ENCODE measurements around the gene SPEN. TPM values are rescaled to one million over a fixed set of nuclear protein-coding genes. Genes with fewer than 3 reads are reported as not detected.

The SPEN gene
- total RNA-seq, 1 donor from 2014 or later = 21.4 TPM

DNA sequence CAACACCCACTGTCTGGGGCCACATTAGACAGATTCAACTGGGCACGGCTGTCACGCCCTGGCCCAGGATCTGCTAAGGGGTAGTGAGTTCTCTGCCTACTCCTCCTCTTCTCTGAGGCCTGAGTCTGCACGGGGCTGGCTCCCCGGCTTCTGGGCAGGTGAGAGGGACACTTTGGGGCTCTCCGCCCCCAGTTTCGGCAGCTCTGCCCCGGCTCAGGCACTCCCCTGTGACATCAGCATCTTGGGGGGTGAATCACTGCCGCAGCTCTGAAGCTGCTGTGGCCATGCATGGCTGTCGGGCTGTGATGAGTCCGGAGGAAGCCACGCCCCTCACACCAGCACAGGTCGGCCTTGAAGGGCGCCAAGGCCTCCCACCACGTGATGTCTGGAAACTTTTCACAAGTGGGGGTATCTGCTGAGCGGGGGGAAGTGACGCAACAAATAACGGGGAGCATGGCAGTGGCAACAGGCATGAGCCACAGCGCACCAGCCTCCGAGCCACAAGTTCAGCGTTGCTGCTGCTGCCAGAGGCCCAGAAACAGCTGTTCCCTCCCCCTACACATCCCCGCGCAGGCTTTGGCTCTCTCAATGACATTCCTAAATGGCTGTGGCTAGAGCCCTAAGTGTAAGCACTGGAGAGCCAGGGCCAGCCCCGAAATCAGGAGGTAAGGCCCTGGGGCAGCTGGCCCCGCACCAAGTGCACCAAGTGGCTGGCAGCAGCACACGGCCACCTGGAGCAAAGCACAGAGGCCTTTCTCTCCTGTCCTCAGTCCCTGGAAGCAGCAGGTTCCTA lies 102.1 kb downstream of the SPEN start:
- intact Hi-C loops (cut with DNase I) = loop anchor here (5.0 kb wide), 1 partner anchor 47 kb away; no protein-coding TSS in a partner anchor
- DNase-seq (ENCODE audit: missing footprints) (peak; percentile 90), ATAC-seq (peak; percentile 82)

DNA sequence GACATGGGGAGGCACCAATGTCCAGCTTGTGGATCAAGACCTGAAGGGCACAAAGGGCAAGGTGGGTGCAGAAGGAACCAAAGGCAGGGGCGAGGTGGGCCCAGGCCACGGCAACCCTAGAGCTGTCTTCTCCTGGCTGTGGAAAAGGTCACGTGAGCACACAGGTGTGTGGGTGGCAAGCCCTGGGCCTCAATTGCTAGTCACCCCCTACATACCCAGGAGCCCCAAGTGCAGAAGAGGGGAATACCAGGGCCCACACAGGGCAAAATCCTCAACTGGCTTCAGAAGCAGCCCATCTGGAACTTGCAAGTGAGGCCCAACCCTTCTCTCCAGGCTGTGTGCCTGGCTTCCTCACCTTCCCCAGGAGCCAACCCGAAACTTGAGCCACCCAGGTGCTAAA lies 102.8 kb downstream of the SPEN start:
- DNase-seq (ENCODE audit: missing footprints) (no peak), ATAC-seq (no peak)
- intact Hi-C loops (cut with DNase I) = no loop called here

DNA sequence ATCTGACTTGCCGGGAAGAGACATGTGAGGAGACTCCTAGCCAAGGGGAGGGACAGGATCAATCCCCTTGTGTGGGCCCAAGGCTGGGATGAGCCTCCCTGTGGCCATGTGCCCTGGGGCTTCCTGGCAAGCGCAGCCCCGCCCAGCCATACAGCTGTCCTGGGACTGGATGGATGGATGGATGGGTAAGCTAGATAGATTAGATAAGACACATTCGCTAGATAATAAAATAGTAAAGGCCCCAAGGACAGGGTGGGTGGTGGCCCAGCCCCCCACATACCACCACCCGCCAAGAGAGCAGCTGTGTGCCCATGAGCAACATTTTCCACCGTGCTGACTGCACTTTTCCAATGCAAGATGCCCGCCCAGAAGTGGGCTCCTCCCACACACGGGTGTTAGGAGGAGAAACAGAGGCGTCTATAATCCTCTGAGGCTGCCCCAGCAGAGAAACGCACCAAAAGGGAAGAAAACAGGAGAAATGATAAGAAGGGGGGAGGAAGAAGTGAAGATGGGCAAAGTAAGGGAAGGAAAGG lies 103.3 kb downstream of the SPEN start:
- DNase-seq (ENCODE audit: missing footprints) = no peak
- intact Hi-C loops (cut with DNase I) = no loop called here
- ATAC-seq = no peak

DNA sequence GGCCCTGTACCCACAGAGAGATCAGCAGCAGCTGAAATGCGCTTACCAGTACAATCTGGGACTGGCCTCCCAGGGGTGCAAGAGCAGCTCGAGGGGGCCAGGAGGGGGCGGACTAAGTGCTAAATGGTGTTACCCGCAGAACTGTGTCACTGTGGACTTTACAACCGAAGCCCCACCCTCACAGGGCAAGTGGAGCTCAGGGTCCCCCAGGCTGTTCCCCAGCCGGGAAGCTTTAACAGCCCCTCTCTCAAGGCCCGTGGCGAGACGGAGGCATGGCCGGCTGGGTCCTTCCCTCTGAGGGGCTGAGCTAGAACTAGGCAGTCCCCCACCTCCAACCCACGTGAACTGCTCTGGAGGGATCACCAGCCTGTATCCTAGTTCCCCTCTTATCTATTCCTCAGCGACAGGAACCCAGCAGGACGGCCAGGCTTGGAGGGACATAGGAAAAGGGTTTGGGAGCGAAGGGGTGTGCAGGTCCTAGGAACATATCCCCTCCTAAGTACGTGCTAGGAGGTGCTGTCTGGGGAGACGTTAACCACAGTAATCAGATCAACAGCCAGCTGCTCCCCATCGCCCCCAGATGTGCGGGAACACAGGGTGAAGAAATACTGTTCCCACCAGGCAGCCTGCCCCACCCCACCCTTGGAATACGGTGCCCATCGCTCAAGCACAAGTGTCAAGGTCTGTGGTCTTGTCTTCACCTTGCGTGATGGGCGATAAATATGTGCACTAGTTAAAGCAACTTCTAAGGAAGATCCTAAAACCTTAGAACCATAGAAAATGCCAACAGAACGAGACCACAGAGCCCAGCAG lies 104.0 kb downstream of the SPEN start:
- ATAC-seq = no peak
- DNase-seq (ENCODE audit: missing footprints) = no peak
- intact Hi-C loops (cut with DNase I) = no loop called here

DNA sequence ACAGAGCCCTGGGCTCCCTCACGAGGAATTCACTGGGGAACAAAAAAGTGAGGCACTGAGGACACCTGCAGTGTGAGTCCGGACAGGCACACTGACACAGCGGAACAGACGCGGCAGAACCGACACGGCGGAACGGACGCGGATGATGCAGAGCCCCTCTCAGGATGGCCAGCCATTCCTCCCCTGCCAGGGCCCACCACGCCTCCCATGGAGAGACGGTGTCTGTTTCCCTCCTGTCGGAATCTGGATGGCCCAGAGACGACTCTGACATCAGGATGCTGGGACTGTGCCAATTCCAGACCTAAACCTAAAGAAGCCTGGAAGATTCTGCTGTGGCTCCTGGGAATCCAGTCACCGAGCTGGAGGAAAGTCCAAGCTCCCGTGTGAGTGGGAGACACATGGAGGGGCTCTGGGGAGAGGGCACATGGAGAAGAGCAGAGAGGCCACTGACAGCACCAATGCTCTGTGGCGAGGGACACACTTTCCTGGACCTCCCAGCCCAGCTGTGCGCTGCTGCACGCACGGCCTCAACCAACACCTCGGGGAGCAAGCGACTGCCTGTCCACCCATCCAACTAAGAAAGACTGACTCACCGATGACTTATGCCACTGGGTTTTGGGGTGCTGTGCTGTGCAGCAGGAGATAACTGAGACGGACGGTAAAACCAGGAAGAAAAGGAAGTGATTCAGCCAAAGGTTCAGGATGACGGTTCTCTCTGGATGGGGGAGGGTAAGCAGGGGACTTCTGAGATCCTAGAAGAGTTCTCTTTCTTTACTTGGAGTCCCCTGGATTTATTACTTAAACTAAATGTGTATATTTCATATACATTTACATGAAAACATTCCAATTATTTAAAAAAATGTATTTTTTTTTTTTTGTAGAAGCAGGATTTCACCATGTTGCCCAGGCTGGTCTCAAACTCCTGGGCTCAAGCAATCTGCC lies 105.1 kb downstream of the SPEN start:
- no peak for ATAC-seq
- DNase-seq (ENCODE audit: missing footprints) = no peak
- intact Hi-C loops (cut with DNase I) = no loop called here

DNA sequence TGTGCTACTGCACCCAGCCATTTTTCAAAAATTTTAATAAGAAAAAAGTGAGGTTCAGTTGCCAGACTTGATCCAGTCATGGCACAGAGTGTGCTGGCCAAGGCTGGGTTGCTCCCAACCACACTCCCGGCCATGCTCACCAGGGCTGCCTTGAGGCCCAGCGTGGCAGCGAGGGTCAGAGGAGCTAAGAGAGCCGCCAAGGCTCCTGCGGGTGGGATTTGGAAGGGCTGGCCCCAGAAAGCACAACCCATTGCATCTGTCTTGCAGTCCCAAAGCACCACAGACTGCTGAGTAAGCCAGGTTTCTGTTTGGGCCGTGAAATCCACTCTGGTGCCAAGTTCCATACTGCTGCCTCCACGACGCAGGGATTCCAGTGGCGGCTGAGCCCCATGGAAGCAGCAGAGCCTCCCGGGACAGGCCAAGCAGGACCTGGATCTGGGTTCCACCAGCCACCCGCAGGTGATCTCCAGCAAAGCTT lies 105.8 kb downstream of the SPEN start:
- DNase-seq (ENCODE audit: missing footprints) (no peak), ATAC-seq (no peak)
- intact Hi-C loops (cut with DNase I) = no loop called here

DNA sequence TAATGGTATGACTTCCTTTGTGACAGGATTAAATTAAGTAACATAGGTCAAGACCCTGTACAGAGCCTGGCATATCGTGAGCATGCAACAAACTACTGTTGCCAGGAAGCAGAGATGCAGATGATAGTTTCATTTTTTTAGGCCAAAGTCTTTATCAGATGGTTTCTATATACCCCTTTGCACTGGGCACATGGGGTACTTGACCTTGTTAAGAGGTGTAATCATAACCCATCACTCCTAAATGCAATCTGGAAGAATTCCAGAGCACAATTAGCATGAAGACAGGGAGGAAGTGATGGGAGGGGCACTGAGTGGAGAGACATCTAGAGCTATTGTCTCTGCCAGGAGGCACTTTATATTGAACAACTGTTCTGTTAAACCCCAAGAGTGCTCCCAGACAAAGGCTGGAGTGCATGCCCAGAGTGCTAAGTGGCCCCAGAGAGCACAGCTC lies 106.3 kb downstream of the SPEN start:
- ATAC-seq = no peak
- intact Hi-C loops (cut with DNase I) = no loop called here
- DNase-seq (ENCODE audit: missing footprints) = no peak

DNA sequence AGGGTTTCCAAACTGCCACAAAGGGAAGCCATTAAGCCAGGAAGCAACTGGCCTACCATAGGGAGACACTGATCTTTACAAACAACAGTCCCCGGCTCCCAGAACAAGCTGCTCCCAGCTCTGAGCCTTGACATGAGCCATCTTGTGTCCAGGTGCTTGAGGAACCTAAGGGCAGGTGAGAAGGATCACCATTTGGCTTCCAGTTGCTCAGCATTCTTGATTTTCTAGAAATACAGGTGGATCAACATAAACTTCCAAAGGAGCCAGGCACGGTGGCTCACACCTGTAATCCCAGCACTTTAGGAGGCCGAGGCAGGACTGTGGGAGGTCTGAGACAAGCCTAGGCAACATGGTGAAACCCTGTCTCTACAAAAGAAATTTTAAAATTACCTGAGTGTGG lies 106.8 kb downstream of the SPEN start:
- intact Hi-C loops (cut with DNase I) = no loop called here
- DNase-seq (ENCODE audit: missing footprints) (no peak), ATAC-seq (no peak)

DNA sequence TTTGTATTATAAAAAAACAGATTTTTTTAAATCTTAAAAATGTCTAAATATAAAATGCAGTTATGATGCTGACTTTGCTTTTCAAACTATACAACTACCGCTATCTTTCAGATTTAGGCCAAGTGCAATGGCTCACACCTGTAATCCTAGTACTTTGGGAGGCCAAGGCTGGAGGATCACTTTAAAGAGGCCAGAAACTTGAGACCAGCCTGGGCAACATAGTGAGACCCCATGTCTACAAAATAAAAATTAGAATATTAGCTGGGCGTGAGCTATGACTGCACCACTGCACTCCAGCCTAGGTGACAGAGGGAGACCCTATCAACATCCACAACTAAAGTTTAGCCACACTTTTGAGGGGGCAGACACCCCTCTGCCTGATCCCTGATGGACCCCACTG lies 108.0 kb downstream of the SPEN start:
- DNase-seq (ENCODE audit: missing footprints) = no peak
- ATAC-seq = no peak
- intact Hi-C loops (cut with DNase I) = no loop called here

DNA sequence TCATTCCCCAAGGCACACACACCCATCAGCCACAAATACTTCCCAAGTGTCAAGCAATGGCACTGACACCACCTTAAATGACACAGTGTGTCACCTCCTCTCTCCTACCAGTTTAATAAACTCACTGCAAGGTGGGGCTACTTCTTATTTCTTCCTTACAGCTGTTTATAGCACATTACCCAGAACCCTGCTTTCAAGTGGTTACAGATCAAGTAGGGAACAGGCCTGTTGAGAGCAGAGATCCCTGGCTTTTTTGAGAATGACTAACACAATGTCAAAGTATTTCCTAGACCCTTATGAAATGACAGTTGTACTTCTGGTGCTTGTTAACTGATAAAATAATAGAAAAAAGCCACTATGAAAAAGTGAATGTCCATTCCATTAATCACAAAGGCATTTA lies 108.6 kb downstream of the SPEN start:
- no peak for DNase-seq (ENCODE audit: missing footprints)
- intact Hi-C loops (cut with DNase I) = no loop called here
- no peak for ATAC-seq

DNA sequence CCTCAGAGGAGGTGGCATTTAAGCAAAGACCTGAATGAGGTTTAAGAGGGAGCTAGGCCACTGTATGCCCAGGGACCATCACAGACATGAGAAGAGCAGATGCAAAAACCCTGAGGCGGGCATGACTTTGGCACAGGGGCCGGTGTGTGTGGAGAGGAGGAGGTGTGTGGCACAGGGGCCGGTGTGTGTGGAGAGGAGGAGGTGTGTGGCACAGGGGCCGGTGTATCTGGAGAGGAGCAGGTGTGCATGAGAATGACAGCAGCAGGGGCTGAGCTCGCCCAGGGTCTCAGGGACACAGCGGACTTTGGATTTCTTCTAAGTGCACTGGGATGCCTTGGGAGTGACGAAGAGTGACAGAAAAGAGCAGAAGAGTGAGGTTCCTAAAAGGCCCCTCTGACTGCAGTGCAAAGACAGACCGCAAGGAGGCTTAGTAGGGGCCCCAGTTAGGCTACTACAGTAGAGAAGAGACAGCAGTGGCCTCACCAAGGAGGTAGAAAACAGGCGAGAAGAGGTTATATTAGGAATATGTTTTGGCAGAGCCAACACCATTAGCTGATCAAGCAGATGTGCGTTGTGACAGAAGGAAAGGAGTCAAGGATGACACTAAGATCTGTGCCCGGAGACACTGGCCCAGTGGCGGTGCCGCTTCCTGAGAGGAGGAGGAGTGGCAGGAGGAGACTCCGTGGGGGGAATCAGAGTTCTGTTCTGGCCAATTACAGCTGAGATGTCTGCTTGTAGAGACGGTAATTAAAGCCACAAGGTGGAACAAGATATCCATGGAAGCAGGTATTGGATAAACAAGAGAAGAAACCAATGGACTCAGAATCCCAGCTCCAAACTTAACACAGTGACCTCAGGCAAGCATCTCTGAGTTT lies 110.0 kb downstream of the SPEN start:
- ATAC-seq (no peak), DNase-seq (ENCODE audit: missing footprints) (no peak)
- intact Hi-C loops (cut with DNase I) = no loop called here

DNA sequence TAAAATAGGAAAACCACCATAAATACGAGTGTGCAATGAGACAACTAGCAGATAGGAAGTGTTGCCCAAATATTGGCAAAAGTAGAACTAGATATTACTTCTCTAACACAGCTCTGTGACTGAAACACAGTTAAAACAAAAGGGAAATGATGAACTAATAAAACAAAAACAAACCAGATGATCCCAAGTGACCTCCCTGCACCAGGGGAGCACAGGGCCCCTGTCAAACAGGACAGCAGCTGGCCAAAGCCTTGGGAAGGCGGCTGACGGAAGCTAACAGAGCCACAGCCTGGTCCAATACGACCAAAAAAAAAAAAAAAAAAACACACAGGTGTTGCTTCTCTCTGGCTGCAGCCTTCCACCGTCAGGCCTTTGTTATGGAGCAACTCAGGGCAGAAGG lies 110.6 kb downstream of the SPEN start:
- intact Hi-C loops (cut with DNase I) = no loop called here
- no peak for ATAC-seq

DNA sequence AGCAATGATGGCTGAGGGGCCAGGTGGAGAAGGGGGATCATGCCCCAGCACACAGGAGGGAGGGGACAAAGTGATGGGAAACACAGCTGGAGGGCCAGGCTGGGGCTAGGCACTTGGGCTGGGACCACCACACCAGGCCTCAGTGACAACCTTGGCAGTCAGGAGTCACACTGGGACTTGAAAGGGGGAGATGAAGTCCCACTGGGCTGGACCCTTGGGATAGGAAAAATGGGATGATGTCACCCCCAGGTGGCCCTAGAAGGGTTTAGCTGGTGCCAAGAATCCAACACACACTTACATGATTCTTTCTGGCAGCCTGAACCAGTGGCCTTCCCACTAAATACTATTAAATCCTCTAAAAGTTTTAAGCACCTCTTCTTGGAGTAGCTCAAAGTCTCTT lies 111.3 kb downstream of the SPEN start:
- no peak for DNase-seq (ENCODE audit: missing footprints)
- peak; percentile 36 for ATAC-seq
- intact Hi-C loops (cut with DNase I) = no loop called here

More for the DNA sequence above, 110.6 kb downstream of the SPEN start:
- no peak for DNase-seq (ENCODE audit: missing footprints)

DNA sequence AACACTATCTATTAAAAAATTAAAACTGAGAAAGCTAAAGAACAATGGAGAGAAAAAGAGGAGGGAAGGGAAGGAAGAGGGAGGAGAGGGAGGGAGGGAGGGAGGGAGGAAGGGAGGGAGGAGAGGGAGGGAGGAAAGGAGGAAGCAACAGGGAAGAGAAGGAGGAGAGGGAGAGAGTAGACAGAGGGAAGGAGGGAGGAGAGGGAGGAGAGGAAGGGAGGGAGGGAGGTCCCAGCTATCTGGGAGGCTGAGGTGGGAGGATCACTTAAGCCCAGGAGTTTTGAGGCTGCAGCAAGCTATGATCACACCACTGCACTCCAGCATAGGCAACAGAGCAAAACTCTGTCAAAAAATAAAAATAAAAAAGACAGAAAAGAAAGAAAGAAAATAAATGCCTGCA lies 111.9 kb downstream of the SPEN start:
- DNase-seq (ENCODE audit: missing footprints) (no peak), ATAC-seq (no peak)
- intact Hi-C loops (cut with DNase I) = no loop called here

DNA sequence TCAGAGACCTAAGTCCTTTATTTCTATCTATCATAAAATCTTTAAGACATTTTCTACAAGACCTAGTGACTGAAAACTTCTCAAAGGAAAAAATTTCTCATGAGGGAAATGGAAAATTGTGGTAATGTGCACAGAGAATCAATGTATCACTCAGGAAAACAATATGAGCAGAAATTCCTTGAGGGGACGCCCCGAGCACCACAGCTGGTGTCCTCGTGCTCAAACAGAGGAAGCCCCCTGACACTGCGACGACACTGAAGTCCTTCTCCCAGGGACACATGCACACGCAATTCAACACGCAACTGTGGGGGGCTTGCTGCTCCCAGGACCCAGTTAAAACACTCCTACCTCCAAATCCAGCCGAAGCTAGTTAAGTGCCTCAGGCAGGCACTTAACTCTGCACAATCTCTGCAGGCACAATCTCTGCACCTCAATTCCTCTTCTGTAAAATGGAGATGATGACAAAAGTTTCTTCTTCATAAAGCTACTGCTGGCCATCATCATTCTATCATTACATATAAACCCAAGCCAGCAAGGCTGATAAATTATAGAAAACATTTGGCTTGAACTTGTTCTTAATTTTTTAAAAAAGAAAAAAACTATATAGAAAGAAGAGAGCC lies 112.4 kb downstream of the SPEN start:
- intact Hi-C loops (cut with DNase I) = no loop called here
- no peak for DNase-seq (ENCODE audit: missing footprints)
- ATAC-seq = no peak

DNA sequence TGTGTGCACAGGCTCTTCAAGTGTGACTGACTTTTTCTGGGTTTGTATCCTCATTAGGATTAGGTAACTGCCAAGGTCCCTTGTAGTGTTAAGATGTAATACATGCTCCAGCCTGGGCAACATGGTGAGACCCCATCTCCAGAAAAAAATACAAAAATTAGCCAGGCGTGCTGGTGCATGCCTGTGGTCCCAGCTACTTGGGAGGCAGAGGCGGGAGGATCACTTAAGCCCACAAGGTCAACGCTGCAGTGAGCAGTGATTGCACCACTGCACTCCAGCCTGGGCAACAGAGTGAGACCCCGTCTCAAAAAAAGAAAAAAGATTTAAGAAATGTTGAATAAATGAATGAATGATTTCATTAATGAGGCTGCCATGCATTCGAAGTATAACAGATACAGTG lies 113.3 kb downstream of the SPEN start:
- intact Hi-C loops (cut with DNase I) = no loop called here
- DNase-seq (ENCODE audit: missing footprints) (no peak), ATAC-seq (no peak)

DNA sequence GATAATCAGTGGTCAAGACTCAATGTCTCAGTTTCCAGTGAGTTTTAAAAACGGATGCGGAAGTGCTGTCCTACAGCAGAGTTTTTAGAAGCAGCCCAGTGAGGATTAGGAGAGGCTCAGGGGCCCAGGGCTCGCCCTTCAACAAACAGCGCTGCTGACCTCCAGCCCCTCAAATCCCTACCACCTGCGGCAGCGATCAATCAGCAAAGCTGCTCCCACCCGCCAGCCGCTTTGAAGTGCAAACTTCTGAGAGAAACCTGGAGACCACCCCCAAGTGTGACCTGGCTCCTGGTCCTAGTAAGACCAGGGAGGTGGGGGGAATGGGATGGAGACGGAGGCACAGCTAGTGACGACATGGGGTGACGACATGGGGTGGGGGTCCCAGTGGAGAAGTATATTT lies 114.0 kb downstream of the SPEN start:
- no peak for ATAC-seq
- intact Hi-C loops (cut with DNase I) = no loop called here
- DNase-seq (ENCODE audit: missing footprints) = no peak
